Peyer's patch (tissue), 4 donors: ENCODE results near the gene CSNK1G1.

Source experiments
- POLR2A ChIP-seq, 2 donors: fragments of 450-650 bp; IDR thresholded peaks; one replicate each; pipeline ENCODE4 v1.5.1; 2017; ENCODE audit warnings: antibody characterized with exemption in 2 of 2, mild to moderate bottlenecking in 2 of 2, moderate library complexity in 2 of 2
- TF ChIP-seq, protein P1 (sequence below), 6 experiments: fragments of 450-650 bp in 4 of 6; fragments of 200-600 bp in 2 of 6; sonication (generic) in 1 of 6; IDR thresholded peaks; one replicate each; pipeline ENCODE4 v1.5.1; 2017 to 2019; ENCODE audit warnings: antibody characterized with exemption in 6 of 6, mild to moderate bottlenecking in 3 of 6, moderate library complexity in 1 of 6

GRCh38 chr15:64205202-64205601 lies 150.8 kb downstream of the CSNK1G1 start:
- TF ChIP-seq, protein P1, sequence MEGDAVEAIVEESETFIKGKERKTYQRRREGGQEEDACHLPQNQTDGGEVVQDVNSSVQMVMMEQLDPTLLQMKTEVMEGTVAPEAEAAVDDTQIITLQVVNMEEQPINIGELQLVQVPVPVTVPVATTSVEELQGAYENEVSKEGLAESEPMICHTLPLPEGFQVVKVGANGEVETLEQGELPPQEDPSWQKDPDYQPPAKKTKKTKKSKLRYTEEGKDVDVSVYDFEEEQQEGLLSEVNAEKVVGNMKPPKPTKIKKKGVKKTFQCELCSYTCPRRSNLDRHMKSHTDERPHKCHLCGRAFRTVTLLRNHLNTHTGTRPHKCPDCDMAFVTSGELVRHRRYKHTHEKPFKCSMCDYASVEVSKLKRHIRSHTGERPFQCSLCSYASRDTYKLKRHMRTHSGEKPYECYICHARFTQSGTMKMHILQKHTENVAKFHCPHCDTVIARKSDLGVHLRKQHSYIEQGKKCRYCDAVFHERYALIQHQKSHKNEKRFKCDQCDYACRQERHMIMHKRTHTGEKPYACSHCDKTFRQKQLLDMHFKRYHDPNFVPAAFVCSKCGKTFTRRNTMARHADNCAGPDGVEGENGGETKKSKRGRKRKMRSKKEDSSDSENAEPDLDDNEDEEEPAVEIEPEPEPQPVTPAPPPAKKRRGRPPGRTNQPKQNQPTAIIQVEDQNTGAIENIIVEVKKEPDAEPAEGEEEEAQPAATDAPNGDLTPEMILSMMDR (IDR thresholded peaks at IDR 0.05), result no peak
- TF ChIP-seq POLR2A (IDR thresholded peaks at IDR 0.05), result no peak
